ENCODE data around the gene CFAP53.

- TF ChIP-seq, protein P1, sequence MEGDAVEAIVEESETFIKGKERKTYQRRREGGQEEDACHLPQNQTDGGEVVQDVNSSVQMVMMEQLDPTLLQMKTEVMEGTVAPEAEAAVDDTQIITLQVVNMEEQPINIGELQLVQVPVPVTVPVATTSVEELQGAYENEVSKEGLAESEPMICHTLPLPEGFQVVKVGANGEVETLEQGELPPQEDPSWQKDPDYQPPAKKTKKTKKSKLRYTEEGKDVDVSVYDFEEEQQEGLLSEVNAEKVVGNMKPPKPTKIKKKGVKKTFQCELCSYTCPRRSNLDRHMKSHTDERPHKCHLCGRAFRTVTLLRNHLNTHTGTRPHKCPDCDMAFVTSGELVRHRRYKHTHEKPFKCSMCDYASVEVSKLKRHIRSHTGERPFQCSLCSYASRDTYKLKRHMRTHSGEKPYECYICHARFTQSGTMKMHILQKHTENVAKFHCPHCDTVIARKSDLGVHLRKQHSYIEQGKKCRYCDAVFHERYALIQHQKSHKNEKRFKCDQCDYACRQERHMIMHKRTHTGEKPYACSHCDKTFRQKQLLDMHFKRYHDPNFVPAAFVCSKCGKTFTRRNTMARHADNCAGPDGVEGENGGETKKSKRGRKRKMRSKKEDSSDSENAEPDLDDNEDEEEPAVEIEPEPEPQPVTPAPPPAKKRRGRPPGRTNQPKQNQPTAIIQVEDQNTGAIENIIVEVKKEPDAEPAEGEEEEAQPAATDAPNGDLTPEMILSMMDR (IDR thresholded peaks at IDR 0.05; ENCODE audit: low read length) = no peak
- no peak for TF ChIP-seq EZH2 (optimal IDR thresholded peaks at IDR 0.05; ENCODE audit: low read depth, low read length)
- no peak for TF ChIP-seq EZH2phosphoT487 (IDR thresholded peaks at IDR 0.05; ENCODE audit: low read length)
Measured at GRCh38 chr18:50281972-50282520, 15.8 kb upstream of the CFAP53 start.
